ENCODE results near the gene KCNMA1. TPM values are rescaled to one million over a fixed set of nuclear protein-coding genes. Genes with fewer than 3 reads are reported as not detected.

Gene KCNMA1
- total and polyA plus RNA-seq, 10 of the 15 experiments (the other 5 are each of a cell fraction or from before 2014, with no cell fraction given) = 8.5 to 77.0 (median 21.3) TPM

- intact Hi-C loops (cut with micrococcal nuclease; ENCODE audit: unreplicated experiment) = no loop called here
- FAIRE-seq (no peak), ATAC-seq (no peak), DNase-seq (ENCODE audit: low read depth, low spot score) (no peak)
- Histone ChIP-seq H3K27ac (ENCODE audit: control insufficient read depth, insufficient read depth) (no peak overlapping the region), H3K36me3 (ENCODE audit: control insufficient read depth in 2 of 2, insufficient read depth in 2 of 2, low read length in 1 of 2) (no peaks in the 10 kb centered on the region), H3K79me2 (ENCODE audit: control insufficient read depth, insufficient read depth, low read length) (no peaks in the 10 kb centered on the region), H4K20me1 (ENCODE audit: control insufficient read depth, insufficient read depth) (no peaks in the 10 kb centered on the region), H2AFZ (ENCODE audit: control insufficient read depth, low read depth, low read length) (no peak overlapping the region), H3K4me1 (ENCODE audit: control insufficient read depth, insufficient read depth, low read length) (no peaks in the 10 kb centered on the region; the same call in 1 of the 2 replicates), H3K4me3 (no peak overlapping the region), H3K4me2 (ENCODE audit: control insufficient read depth, insufficient read depth) (no peak overlapping the region), H3K9me3 (replicated peaks; ENCODE audit: control insufficient read depth, insufficient read depth, low read length) (no peaks in the 10 kb centered on the region), H3K9ac (ENCODE audit: control insufficient read depth, insufficient read depth, low read length) (no peak overlapping the region), H3K27me3 (replicated peaks in 1 of 2; ENCODE audit: control insufficient read depth in 2 of 2, insufficient read depth in 2 of 2, low read length in 1 of 2) (peaks cover 0 to 2% of the 10 kb centered on the region in 2 experiments; a peak in 1 of 4 replicates)
- ChIA-PET CTCF (interaction anchor here (2.4 to 4.8 kb wide), 2 partner anchors 20 to 103 kb away, joined by 5 to 18 read pairs; no protein-coding TSS in a partner anchor), RAD21 (ENCODE audit: unreplicated experiment) (no interaction called here), POLR2A (no interaction called here), SMC1A (ENCODE audit: uncharacterized antibody, unreplicated experiment) (interaction anchor here (0.6 to 1.6 kb wide), 5 partner anchors 10 to 547 kb away, joined by 3 to 4 read pairs (median 3); no protein-coding TSS in a partner anchor)
- WGBS (ENCODE audit: insufficient coverage, insufficient replicate concordance, low lambda C conversion rate, missing lambda C conversion rate) = 2% methylated on average over 2 of the region's 2 CpGs
- in situ Hi-C loops (cut with MboI) = no loop called here
- TF ChIP-seq ZNF622 (IDR thresholded peaks at IDR 0.05) = no peak
- TF ChIP-seq NRF1 (conservative IDR thresholded peaks at IDR 0.05; ENCODE audit: low read depth, low read length) = no peak
- TF ChIP-seq RELA (IDR thresholded peaks at IDR 0.05; ENCODE audit: borderline replicate concordance, partially characterized antibody) = no peak
- no peak for TF ChIP-seq ZBTB11 (CRISPR knock-in tag; IDR thresholded peaks at IDR 0.05)
- no peak for TF ChIP-seq USF1 (IDR thresholded peaks at IDR 0.05; ENCODE audit: borderline replicate concordance, extremely low read length, insufficient read depth, low read depth, low read length)
- TF ChIP-seq MYB (IDR thresholded peaks at IDR 0.05; ENCODE audit: borderline replicate concordance, low read depth, low read length) = no peak
- BruUV-seq (replicated peaks) = no TSS peak
Measured at GRCh38 chr10:77195101-77195500, 442.5 kb downstream of the KCNMA1 start.
